HCT116 (cell line): ENCODE measurements around the gene ARSI. TPM values are rescaled to one million over a fixed set of nuclear protein-coding genes. Genes with fewer than 3 reads are reported as not detected.

ENCODE experiments used
- ATAC-seq: fragments of 200-7000 bp; cut with Tn5 transposase; 2 replicates; pipeline ENCODE4 v1.9.1; 2020; ENCODE audit warnings: mild to moderate bottlenecking, moderate library complexity
- BruUV-seq: library from RNA; stranded (reverse); fragments of 400-500 nt; replicated peaks from 2 replicates; lab custom pipeline; 2021; lab: Mats Ljungman, UMichigan
- CTCF ChIA-PET: fragments of 300-600 bp; sonication (Branson Sonifier 250); formaldehyde crosslinking; loops from one replicate; lab custom pipeline; 2021; ENCODE audit warnings: antibody characterized with exemption; lab: Charles Lee
- POLR2A ChIA-PET: fragments of 300-600, 350-600 bp; sonication (Branson Sonifier 250); formaldehyde crosslinking; loops from one replicate; lab custom pipeline; 2021; ENCODE audit warnings: antibody characterized with exemption; lab: Charles Lee
- RAD21 ChIA-PET, 2 experiments: fragments of 300-600 bp; sonication (Branson Sonifier 250); formaldehyde crosslinking; loops; one replicate each; lab custom pipeline; 2023; ENCODE audit warnings: low total read pairs in 2 of 2; ENCODE audit not compliant: uncharacterized antibody in 2 of 2, unreplicated experiment in 2 of 2, low non-redundant PET in 1 of 2; lab: Charles Lee
- DNase-seq: peaks from one replicate; pipeline ENCODE4 v3.0.0-alpha.2; 2010; ENCODE audit warnings: low read depth, low spot score
- H2AFZ ChIP-seq: fragments of 200-600 bp; shearing (Covaris generic), sonication (generic); 2 replicates; pipeline ENCODE4 v1.6.1; 2017; ENCODE audit warnings: low read depth, mixed run types, mixed read lengths, antibody characterized with exemption, low read length; ENCODE audit not compliant: poor library complexity, severe bottlenecking
- H3K27ac ChIP-seq: 2 replicates; pipeline ENCODE4 v1.5.1; 2012; ENCODE audit warnings: low read depth, low read length
- H3K27me3 ChIP-seq: fragments of 200-600 bp; sonication (generic); 2 replicates; pipeline ENCODE4 v1.6.1; 2016; ENCODE audit warnings: mixed run types, low read length, mixed read lengths; ENCODE audit not compliant: insufficient read depth
- H3K36me3 ChIP-seq, 2 experiments: fragments of 200-500 bp in 1 of 2; fragments of 200-600 bp in 1 of 2; sonication (Bioruptor generic) in 1 of 2; sonication (generic) in 1 of 2; 2 replicates each; pipeline versions ENCODE4 v1.5.1 to v1.6.1; 2014 to 2016; ENCODE audit warnings: low read length in 2 of 2, inconsistent platforms in 1 of 2, mixed read lengths in 1 of 2, mixed run types in 1 of 2; ENCODE audit not compliant: insufficient read depth in 2 of 2, control insufficient read depth in 1 of 2
- H3K4me1 ChIP-seq, 2 experiments: fragments of 200-600 bp in 1 of 2; sonication (generic) in 1 of 2; 2 replicates each; pipeline versions ENCODE4 v1.5.1 to v1.6.1; 2012 to 2017; ENCODE audit warnings: low read length in 2 of 2, inconsistent platforms in 1 of 2, mild to moderate bottlenecking in 1 of 2, mixed read lengths in 1 of 2, mixed run types in 1 of 2, moderate library complexity in 1 of 2; ENCODE audit not compliant: insufficient read depth in 2 of 2, control insufficient read depth in 1 of 2
- H3K4me2 ChIP-seq: fragments of 200-600 bp; sonication (generic); 2 replicates; pipeline ENCODE4 v1.6.1; 2017; ENCODE audit warnings: mixed run types, low read length, mixed read lengths
- H3K4me3 ChIP-seq, 2 experiments: fragments of 200-600 bp in 1 of 2; sonication (generic) in 1 of 2; replicated peaks in 1 of 2; 2 replicates each; pipeline ENCODE4 v1.5.1; 2011 to 2016; ENCODE audit warnings: low read length in 2 of 2, control low read depth in 1 of 2, low read depth in 1 of 2, mild to moderate bottlenecking in 1 of 2, mixed read lengths in 1 of 2, mixed run types in 1 of 2
- H3K79me2 ChIP-seq: fragments of 200-600 bp; sonication (generic); 2 replicates; pipeline ENCODE4 v1.6.1; 2017; ENCODE audit warnings: mild to moderate bottlenecking, mixed run types, low read length, moderate library complexity, mixed read lengths; ENCODE audit not compliant: insufficient read depth
- H3K9ac ChIP-seq: fragments of 200-600 bp; sonication (generic); 2 replicates; pipeline ENCODE4 v1.6.1; 2016; ENCODE audit warnings: low read length, mixed read lengths
- H3K9me2 ChIP-seq: fragments of 200-600 bp; sonication (generic), shearing (Covaris generic); 2 replicates; pipeline ENCODE4 v1.6.1; 2017; ENCODE audit warnings: mixed run types, mild to moderate bottlenecking, moderate library complexity; ENCODE audit not compliant: insufficient read depth
- H3K9me3 ChIP-seq, 2 experiments: fragments of 200-500 bp in 1 of 2; fragments of 200-600 bp in 1 of 2; sonication (Bioruptor generic) in 1 of 2; sonication (generic) in 1 of 2; 2 replicates each; pipeline ENCODE4 v1.6.1; 2014 to 2017; ENCODE audit warnings: low read length in 2 of 2, mixed read lengths in 2 of 2, inconsistent platforms in 1 of 2, low read depth in 1 of 2, mild to moderate bottlenecking in 1 of 2, mixed run types in 1 of 2, moderate library complexity in 1 of 2; ENCODE audit not compliant: control insufficient read depth in 1 of 2, insufficient read depth in 1 of 2
- H4K20me1 ChIP-seq: fragments of 200-600 bp; sonication (generic), shearing (Covaris generic); 2 replicates; pipeline ENCODE4 v1.6.1; 2017; ENCODE audit warnings: mixed run types, mild to moderate bottlenecking, moderate library complexity; ENCODE audit not compliant: insufficient read depth
- ATF3 ChIP-seq: IDR thresholded peaks from 2 replicates; pipeline ENCODE4 v1.6.1; 2012
- CEBPB ChIP-seq: IDR thresholded peaks from 2 replicates; pipeline ENCODE4 v1.6.1; 2012; ENCODE audit warnings: low read depth
- CTCF ChIP-seq, 3 experiments: fragments of 200-600 bp in 1 of 3; sonication (generic) in 1 of 3; IDR thresholded peaks in 2 of 3; conservative IDR thresholded peaks in 1 of 3; 2 replicates each; pipeline ENCODE4 v1.5.1; 2012 to 2017; ENCODE audit warnings: low read depth in 2 of 3, low read length in 2 of 3, antibody characterized with exemption in 1 of 3, borderline replicate concordance in 1 of 3, control low read depth in 1 of 3, mild to moderate bottlenecking in 1 of 3, mixed read lengths in 1 of 3, mixed run types in 1 of 3, moderate library complexity in 1 of 3; ENCODE audit not compliant: insufficient read depth in 1 of 3
- EZH2phosphoT487 ChIP-seq: fragments of 200-600 bp; IDR thresholded peaks from 2 replicates; pipeline ENCODE4 v1.6.1; 2018; ENCODE audit warnings: antibody characterized with exemption, borderline replicate concordance
- FOSL1 ChIP-seq: IDR thresholded peaks from 2 replicates; pipeline ENCODE4 v1.6.1; 2012; ENCODE audit warnings: low read depth
- REST ChIP-seq: IDR thresholded peaks from 2 replicates; pipeline ENCODE4 v1.6.1; 2012; ENCODE audit warnings: low read depth
- SIN3A ChIP-seq: IDR thresholded peaks from 2 replicates; pipeline ENCODE4 v1.6.1; 2012; ENCODE audit warnings: low read depth
- YY1 ChIP-seq: IDR thresholded peaks from 2 replicates; pipeline ENCODE4 v1.6.1; 2011; ENCODE audit warnings: low read length, low read depth, moderate library complexity, mild to moderate bottlenecking; ENCODE audit not compliant: insufficient replicate concordance; ENCODE audit errors: extremely low read depth
- ZBTB33 ChIP-seq: IDR thresholded peaks from 2 replicates; pipeline ENCODE4 v1.6.1; 2011; ENCODE audit warnings: mild to moderate bottlenecking, low read length, moderate library complexity; ENCODE audit not compliant: insufficient replicate concordance; ENCODE audit errors: extremely low read depth
- ZFX ChIP-seq: fragments of 450-650 bp; IDR thresholded peaks from 2 replicates; pipeline ENCODE4 v1.6.1; 2017
- intact Hi-C: fragments of 100-400 bp; cut with micrococcal nuclease; formaldehyde crosslinking; loops from 2 replicates; pipeline ENCODE4 v1.10.0; 2022
- total RNA-seq: library from RNA; stranded (reverse); gene quantifications from one replicate; pipeline ENCODE4 v1.2.1, GENCODE V29; 2021; ENCODE audit not compliant: unreplicated experiment

The ARSI gene
- total RNA-seq, 1 experiment from 2014 or later: 0.07 TPM

GRCh38 chr5:150252489-150252888 is 50.2 kb downstream of the ARSI start:
- Histone ChIP-seq H3K4me3 (no peak overlapping the region), H3K9me2 (no peaks in the 10 kb centered on the region), H3K36me3 (no peaks in the 10 kb centered on the region), H3K4me1 (no peaks in the 10 kb centered on the region), H3K9me3 (no peaks in the 10 kb centered on the region), H2AFZ (no peak overlapping the region), H3K79me2 (no peaks in the 10 kb centered on the region), H3K27ac (no peak overlapping the region), H3K9ac (no peak overlapping the region), H4K20me1 (no peaks in the 10 kb centered on the region), H3K4me2 (no peak overlapping the region), H3K27me3 (no peaks in the 10 kb centered on the region)
- no TSS peak for BruUV-seq
- no peak for TF ChIP-seq FOSL1
- TF ChIP-seq YY1: no peak
- TF ChIP-seq CEBPB: no peak
- no peak for TF ChIP-seq EZH2phosphoT487
- TF ChIP-seq SIN3A: no peak
- TF ChIP-seq REST: no peak
- TF ChIP-seq ZBTB33: no peak
- no peak for TF ChIP-seq ATF3
- TF ChIP-seq ZFX: no peak
- TF ChIP-seq CTCF (IDR thresholded peaks at IDR 0.05 in 2 of 3, conservative IDR thresholded peaks at IDR 0.05 in 1 of 3; ENCODE audit: borderline replicate concordance in 1 of 3, insufficient read depth in 1 of 3, low read depth in 2 of 3, low read length in 2 of 3): no peak
- ATAC-seq: no peak
- intact Hi-C loops: no loop called here
- ChIA-PET RAD21 (no interaction called here), CTCF (no interaction called here), POLR2A (no interaction called here)
- DNase-seq: no peak
